ENCODE data around the gene GSG1L.

GSG1L gene

DNA sequence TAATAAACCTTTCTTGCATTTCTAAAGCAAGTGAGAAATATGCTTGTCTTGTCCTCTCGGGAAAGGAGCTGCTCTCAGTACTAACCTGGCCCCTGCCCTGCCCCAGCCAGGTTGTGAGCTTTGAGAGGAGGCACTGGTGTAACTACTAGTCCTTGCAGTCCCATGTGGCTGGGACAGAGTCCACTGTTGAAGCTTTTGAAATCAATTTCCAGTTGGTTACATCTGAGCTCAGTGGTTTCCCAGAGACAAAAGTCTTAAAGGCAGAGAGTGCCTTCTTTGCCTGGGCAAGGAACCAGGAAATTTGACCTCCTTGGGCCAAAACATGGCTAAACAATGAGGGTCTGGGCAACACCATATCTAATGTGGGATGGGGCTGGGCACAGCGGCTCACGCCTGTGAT, 48.7 kb downstream of the GSG1L start:
- no peak for DNase-seq (ENCODE audit: low spot score)

DNA sequence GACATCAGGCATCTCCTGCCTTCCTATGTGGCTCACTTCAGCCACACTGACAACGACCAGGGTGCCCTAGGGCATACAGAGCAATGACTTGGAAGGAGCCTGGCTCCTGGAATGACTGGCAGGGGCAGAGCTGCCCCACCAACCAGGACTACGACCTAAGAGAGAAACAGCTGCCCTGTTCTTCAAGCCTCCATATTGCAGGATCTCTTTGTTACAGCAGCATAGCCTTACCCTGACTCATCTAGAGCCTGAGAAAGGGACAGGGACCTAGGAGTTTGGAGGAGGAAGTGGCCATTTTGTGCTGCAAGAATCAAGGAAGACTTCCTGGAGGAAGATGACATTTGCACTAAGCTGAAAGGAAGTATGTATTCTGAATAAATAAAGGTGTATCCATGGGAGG, 49.6 kb downstream of the GSG1L start:
- DNase-seq (ENCODE audit: low spot score) = no peak

DNA sequence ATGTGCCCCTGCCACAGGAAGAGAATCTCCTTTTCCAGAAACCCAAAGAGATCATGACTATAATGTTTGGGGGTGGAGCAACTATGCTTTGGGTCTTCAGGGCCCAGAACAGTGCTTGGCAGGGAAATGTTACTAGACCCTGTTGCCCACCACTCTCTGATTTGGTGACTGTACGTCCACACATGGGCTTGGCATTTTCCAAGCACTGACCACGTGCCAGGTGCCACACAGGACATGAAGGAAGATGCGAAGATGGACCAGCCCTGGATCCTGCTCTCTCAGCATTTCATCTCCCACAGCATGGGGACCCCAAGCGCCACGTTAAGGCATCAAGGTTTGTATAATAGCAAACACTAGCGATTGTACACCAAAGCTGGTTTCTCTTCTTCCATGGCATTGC, 50.1 kb downstream of the GSG1L start:
- no peak for DNase-seq (ENCODE audit: low spot score)

DNA sequence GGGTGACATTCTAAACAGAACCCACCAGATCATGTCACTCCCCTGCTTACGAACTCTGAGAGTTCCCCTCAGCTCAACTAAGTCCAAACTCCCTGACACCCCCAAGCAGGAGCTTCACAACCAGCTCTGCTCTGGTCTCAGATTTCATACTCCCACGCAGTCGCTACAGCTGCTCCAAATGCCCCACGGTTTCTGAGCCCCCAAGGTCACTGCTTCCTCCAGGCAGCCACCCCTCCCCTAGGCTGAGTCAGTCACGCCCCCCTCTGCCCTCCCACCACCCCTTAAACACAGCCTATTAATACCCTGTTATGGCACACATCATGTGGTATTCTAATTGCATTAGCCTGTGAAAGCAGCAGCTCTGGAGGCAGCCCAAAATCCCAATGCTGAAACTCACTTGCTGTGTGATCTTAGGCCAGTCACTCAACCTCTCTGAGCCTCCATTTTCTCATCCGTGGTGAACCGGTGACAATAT, 51.5 kb downstream of the GSG1L start:
- no peak for DNase-seq (ENCODE audit: low spot score)

DNA sequence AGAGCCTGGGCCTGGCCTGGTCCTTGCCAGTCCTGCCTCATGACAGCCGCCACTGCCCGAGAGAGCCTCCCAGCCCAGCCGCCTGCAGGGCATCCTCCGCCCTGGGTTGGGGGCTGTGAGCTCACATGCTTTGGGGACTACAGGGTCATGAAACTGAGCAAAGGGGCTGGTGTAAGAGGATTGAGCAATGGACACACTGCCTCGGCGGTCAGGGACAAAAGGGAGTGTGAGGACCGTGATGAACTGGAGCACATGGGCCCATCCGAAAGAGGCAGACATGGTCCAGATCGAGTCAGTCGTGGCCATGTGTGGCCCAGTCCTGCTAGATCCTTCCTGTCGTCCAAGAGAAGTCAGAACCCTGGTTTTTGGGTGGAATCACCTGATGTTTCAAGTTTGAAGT, 52.3 kb downstream of the GSG1L start:
- DNase-seq (ENCODE audit: low spot score) = no peak

DNA sequence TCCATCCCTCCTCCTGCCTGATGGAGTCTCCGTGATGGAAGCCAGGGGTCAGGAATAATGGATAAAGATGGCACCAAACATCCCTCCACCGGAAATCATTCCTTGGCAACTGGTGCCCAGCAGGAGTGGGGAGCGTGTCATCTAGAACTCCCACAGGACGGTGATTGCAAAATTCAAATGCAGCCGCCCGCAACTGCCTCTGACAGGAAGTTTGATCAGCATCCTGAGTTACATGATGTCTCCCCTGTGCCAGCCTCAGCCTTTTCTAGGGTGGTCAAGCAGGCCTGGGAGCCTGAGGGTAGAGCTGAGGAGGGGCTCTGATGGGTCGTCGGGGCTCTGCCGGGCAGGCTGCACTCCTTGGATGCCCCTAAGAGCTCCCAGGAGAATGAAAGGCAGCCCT, 52.8 kb downstream of the GSG1L start:
- peak; percentile 5 for DNase-seq (ENCODE audit: low spot score)

DNA sequence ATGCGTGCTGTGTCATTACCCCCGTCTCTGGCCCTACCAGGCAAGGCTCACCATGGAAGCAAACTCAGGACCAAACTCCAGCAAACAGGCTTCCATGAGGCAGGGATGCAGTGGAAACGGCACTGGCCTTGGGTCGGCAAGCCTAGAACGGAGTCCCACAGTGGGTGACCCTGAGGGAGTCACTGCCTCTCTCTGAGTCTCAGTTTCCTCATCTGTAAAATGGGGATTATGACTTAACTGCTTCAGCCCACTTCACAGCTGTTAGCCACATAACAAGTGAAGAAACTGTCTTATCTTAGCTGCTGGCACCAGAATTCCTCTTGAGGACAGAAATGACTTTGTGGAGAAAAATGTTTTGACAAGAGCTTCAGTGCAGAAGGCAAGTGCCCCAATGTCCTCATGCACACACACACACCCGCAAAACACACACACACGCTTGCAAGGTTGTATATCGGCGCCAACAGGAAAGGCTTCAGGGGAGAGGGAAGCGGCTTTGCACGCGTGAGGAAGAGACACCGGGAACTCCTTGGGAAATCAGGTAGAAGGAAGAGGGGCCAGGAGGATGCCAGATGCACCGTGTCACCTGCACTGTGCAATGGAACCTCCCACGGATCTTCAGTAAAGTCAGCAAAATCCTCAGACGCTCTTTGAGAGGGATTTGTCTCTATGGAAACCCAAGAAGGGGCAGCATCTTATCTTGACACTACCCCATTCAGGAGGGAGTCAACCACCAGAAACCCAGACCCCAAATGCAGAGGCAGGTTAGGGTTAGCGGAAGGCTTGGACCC, 53.7 kb downstream of the GSG1L start:
- DNase-seq (ENCODE audit: low spot score) = no peak

DNA sequence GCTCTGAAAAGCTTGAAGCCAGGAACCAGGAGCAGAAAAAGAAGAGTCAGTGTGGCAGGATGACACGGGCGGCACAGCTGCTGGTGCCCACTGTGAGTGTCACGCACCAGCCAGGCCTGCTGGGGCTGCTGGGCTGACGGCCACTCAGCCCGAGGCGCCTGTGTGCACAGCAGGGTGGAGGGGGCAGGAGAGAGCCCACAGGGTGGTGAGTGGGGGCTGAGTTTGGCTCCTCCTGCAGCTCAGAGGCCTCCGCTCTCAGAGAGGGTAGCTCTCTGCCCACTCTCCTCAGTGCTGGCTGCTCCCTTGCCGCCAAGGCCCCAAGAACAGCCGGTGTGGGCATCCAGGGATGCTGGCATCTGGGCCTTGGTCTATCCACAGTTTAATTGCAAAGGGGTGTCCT, 59.6 kb downstream of the GSG1L start:
- no peak for DNase-seq (ENCODE audit: low spot score)

DNA sequence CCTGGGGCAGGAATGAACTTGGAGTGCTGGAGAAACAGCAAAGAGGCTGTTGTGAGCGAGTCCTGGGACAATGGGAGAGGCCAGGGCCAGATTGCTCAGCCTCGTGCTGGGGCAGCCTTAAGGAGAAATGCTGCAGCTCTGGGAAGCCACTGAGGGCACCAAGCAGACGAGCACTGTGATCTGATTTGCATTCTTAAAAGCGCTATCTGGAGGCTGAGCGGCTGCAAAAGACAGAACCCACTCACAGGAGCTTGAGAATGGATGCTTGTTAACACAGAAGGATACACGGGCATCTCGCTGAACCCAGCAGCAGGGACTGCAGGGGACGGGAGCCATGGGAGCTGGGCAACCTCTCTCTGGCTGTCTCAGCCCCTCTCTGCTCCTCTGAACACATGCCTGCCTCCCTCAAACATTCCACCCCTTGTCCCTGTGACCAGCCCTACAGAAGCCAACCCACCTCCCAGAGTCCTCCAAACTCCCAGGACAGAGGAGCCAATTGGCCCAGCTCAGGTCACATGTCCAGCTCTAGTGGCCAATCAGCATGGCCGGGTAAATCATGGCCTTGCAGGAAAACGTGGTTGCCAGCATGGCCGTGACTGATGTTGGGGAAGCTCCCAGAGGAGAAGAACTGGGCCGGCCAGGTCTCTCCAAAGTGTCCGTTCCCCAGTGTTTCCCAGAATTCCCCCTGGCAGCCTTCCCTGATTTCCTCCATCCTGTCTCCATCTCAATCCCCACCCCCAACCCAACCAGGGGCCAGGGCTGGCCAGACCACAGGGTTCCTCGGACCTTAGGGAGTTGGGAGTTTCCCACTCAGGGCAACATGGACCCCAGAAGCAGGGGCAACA, 60.3 kb downstream of the GSG1L start:
- no peak for DNase-seq (ENCODE audit: low spot score)

DNA sequence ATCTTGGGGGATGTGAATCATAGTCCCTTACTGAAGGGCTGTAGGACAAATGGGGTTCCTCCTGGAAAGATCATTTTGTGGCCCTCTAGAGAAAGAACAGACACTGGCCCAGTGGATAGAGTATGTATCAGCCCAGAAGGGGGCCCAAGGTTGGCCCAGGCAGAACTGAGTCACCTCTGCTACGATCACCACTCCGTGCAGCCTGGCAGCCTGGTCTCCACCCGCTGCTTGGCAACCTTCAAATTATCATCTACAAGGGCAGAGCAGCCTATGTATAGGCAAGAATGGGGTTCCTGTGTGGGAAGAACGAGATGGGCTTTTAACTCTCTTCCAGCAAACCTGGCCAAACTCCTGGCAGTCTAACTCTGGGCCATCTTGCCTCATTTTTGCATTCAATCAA, 61.9 kb downstream of the GSG1L start:
- DNase-seq (ENCODE audit: low spot score) = no peak

DNA sequence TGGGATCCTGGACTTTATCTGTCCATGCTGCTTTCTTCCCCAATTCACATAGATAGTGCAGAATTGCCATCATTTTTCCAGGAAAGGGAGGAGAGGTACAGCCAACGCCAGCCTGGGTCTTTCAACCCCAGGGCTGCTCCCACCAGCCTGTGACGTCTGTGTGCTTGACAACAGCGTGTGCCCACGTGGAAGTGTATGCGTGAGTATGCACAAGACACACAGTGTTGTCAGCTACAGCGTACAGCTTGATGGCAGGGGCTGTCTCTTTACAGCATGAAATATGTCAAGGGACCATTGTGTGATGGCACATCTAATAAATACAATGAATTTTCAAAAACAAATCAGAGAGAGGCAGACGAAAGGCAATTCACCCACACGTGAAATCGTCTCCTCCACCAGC, 62.3 kb downstream of the GSG1L start:
- DNase-seq (ENCODE audit: low spot score) = no peak

DNA sequence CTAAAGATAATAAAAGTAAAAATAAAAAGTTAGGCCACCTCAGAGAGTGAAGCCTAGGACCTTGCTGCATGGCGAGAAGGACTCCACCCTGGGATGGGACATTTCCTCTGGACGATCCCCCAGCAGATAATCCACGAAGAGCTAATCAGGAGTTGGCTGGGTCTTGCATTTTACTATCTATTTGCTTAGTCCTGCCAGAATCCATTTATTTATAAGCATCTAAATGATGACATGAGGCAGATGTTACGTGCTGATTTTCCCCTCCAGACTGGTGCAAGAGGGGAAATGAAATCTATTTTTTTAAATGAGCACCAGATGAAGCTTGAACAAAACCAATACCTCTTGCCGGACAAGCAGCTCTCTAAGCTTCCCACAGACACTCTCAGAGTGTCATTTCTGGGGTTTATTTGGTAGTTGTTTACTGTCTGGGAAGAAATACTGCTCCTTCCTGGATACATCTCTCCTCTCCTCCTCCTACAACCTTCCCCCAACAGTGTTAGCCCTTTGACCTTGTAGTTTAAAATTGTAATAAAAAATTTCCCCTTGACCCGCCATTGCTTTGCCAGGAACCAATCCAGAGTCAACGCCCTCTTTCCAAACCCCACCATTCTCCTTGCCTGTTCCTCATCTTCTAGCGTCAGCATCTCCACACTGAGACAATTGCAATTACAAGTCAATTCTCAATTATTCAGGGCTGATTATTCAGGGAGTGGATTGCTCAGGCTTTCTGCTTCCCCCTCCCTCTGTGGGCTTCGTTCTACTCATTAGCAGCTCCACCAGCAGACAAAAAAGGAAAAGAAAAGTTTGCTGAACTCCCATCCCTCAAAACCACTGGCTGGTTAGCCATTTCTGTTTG, 63.0 kb downstream of the GSG1L start:
- DNase-seq (ENCODE audit: low spot score) = no peak

DNA sequence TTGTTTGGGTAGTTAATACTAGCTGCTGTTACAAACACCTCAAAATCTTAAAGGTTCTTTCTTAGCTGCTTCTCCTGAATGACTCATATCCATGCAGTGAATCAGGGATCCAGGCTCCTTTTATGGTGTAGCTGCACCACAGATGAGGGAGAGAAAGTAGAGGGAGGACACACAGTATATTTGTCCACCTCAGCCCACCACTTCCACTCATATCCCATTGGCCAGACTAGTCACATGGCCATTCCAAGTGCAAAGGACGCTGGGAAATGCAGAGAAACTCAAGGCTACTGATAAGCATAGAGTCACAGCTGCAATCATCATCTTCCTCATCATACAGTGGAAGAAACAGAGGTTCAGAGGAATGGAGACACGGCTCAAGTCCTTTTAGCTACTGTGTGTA, 63.8 kb downstream of the GSG1L start:
- no peak for DNase-seq (ENCODE audit: low spot score)

DNA sequence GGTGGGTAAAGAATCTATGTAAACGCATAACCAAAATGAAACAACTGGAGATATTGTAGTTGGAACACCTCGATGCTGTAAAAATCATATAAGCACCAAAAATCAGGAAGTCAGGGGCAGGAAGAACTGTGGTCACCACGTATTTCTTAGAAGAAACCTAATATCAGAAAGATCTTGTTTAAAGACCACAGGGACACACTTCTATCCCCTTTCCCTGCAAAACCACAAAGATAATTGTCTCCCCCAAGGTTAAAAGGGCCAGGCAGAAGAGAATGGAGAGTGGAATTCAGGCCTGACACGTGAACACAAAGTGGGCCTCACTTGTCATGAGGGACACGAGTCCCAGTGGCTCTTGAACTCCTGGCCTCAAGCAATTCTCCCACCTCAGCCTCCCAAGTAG, 68.1 kb downstream of the GSG1L start:
- no peak for DNase-seq (ENCODE audit: low spot score)

DNA sequence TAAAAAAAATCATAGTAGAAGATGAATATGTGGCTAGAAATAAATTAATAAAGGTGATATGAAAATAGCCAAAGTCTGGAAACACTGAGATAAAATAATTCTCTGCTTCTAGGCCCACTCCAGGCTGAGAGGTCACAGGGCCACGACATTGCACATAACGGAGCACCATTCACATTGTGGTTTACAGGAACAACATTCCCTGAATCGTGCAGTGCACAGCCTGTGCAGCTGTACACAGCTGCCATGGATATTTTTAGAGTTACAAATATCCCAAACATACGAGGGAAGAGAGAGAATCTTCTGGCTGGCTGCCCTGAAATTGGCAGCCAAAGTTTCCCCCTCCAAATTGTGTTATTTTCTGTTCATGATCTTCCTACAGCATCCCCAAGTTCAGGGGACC, 68.8 kb downstream of the GSG1L start:
- no peak for DNase-seq (ENCODE audit: low spot score)

DNA sequence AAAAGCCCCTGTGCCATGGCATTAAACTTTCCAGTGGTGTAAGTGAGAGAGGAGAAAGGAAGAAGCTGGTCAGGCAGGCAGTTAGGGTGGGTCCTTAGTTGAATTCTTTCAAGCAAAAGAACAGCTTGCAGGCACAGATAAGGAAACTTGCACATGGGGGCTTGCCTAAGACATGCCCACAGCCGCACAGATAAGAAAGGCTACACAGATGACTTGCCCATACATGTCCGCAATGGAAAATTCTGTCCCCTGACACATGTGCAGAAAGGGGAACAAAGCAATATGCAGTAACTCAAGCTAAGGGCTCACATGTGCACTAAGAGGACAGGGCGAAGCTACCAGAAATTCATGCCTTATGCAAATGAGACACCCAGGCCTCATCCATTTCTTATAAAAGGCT, 69.9 kb downstream of the GSG1L start:
- DNase-seq (ENCODE audit: low spot score) = no peak

DNA sequence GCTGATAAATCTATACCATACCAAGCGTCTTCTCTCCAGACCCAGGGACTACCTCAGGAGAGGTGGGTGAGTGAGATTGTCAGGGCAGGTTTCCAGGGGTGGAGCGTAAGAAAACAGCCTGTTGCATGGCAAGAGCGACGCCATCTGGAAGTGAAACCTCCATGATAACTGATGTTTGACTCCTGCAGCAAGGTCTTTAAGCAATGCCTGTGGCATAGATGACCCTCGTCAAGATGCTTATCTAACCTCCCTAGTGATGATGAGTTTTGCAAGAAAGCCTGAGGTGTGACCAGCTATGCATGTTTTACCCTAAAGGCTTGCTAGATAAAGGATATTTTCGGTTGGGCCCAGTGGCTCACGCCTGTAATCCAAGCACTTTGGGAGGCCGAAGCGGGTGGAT, 71.6 kb downstream of the GSG1L start:
- DNase-seq (ENCODE audit: low spot score) = no peak

DNA sequence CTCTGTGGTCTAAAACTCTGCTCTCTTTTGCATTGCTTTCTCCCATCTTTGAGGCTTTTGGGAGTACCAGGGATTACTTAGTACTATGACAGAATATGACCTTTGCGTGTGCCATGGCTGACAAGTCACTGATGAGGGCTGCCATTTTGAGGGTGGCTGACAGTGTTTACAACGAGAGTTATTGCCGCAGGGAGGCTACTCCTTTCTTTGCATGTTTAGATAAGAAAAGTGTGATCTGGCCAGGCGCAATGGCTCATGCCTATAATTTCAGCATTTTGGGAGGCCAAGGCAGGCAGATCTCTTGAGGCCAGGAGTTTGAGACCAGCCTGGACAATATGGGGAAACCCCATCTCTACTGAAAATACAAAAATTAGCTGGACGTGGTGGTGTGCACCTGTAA, 77.5 kb downstream of the GSG1L start:
- DNase-seq (ENCODE audit: low spot score) = no peak

DNA sequence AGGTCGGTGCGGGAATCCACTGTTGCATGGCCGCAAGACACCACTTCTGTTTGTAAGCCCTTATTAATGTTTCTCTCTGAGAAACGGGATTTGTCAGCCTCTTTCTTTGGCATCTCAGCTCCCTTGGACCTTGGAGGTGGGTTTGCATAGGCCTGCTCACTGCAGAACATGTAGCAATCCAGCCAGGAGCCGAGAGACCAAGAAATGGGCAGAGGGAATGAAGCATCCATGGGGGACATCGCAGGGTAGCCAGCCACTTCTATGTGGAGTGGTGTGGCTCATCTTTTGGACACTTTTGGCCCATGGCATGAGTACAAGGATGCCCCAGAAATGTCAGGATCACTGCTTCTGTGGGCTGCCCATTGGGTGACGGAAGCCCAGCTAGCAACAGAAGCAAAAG, 79.4 kb downstream of the GSG1L start:
- no peak for DNase-seq (ENCODE audit: low spot score)

DNA sequence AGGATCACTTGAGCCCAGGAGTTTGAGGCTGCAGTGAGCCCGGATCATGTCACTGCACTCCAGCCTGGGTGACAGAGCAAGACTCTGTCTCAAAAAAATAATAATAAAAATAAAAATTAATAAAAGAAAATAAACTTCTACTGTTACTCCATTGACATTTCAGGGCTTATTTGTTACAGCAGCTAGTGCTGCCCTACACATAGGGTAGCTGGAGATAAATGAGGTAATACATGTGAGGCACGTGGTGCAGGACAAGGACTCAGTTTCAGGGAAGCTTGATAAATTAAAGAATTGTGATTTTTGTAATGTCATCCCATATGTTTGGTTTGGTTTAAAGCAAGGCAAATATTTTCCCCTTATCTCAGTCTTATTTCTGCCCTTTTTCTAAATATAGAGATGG, 80.3 kb downstream of the GSG1L start:
- DNase-seq (ENCODE audit: low spot score) = no peak

DNA sequence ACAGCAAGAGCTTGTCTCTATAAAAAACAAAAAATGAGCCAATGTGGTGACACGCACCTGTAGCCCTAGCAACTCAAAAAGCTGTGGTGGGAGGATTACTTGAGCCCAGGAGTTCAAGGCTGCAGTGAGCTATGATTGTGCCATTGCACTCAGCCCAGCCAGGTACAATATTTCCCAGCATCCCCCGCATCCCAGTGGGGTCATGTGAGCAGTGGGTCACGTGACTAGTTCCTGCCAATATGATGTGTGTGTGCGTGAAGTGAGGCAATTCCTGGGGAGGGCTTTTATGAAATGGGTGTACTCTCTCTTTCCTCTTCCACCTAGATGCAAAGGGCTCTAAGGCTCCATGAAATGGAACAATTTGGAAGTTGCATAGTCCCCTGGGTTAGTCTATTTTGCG, 81.3 kb downstream of the GSG1L start:
- DNase-seq (ENCODE audit: low spot score) = no peak

DNA sequence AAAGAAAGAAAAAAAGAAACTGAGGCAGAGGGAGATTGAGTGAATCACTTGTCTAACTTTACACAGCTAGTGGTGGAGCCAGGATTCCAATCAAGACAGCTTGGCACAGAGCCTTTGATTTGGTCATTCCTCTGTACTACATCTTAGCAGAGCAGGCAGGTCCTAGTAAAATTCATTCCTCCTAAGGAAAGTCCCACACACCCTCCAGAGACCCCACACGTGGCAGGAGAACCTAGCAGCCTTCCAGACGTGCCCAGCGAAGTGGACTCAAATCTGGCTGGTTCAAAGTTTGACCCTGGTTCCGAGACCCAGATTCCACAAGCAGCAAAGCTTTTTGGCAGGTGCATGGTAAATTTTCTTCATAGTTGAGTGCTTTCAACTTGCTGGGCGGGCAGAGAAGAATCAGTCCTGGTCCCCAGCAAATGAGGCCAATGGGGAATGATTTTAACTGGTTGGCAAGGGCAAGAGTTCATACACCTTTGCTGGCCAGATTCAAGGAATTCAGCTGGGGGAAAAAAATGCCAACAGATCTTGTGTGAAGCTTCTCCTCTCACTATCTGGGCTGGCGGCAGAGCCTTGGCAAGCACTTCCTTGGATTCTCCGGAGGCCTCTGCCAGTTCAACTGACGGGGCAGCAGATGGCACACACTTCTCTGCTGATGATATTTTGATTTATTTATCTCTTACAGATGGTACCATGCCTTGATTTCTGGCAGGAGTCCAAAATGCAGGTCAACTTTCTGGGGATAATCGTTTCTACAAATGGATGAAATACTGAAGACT, 82.4 kb downstream of the GSG1L start:
- DNase-seq (ENCODE audit: low spot score) = no peak
